ENCODE data around the gene PLEKHA6.

GRCh38 chr1:204356997-204357396, 2.7 kb downstream of the PLEKHA6 start:
- TF ChIP-seq CTCF (IDR thresholded peaks at IDR 0.05) (no peak), EP300 (IDR thresholded peaks at IDR 0.05) (no peak)
